ENCODE data around the gene LIX1L.
A peak's percentile ranks its signal among the peaks of the same experiment; 100 is the strongest.

LIX1L gene

DNA sequence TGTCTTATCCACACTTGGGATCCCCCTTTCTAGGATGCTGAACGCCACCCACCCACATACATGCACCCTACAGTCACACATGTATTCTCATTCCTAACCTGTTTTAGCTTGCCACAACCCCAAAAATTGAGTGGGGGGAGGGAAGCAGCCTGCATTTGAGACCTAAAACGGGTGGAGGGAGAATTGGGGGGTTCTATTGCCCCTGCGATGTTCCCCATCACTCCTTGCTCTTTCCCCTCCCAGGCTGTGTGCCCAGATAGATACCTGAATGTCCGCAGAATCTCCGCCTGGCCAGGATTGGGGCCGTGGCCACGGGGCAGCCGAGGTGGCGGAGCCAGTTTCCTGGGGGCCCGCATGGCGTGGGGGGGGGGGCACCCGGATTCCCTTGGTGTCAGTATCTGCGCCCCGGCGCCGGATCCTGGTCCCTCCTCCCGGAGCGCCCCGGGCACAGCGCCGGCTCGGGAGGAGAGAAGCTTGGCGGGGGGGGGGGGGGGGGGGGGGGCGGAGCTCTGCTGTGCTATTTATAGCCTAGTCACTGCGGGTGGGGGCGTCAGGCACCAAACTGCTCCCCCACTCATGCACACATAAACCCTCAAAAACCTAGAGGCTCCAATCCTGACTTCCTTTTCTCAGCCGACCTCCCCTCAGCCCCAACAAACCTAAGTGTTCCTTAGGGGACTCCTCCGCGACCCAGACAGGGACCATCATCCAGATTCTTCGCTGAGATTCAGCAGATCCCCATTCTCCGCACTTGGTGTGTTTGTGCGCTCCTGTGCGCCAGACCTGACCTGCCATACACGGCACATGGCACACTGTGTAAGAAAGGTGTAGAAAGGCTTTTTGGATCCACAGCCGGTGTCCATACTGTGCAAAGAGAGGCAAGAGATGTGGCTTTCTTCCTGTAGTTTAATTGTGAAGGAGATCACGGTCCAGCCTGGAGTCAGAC, 4.6 kb upstream of the LIX1L start:
- DNase-seq: peak in 1 of 2 donors; percentile 2

GRCh38 chr1:145961425-145962156, 3.8 kb upstream of the LIX1L start:
- DNase-seq: peak in 1 of 2 donors; percentile 21

GRCh38 chr1:145961109-145961424, 3.2 kb upstream of the LIX1L start:
- no peak for DNase-seq

DNA sequence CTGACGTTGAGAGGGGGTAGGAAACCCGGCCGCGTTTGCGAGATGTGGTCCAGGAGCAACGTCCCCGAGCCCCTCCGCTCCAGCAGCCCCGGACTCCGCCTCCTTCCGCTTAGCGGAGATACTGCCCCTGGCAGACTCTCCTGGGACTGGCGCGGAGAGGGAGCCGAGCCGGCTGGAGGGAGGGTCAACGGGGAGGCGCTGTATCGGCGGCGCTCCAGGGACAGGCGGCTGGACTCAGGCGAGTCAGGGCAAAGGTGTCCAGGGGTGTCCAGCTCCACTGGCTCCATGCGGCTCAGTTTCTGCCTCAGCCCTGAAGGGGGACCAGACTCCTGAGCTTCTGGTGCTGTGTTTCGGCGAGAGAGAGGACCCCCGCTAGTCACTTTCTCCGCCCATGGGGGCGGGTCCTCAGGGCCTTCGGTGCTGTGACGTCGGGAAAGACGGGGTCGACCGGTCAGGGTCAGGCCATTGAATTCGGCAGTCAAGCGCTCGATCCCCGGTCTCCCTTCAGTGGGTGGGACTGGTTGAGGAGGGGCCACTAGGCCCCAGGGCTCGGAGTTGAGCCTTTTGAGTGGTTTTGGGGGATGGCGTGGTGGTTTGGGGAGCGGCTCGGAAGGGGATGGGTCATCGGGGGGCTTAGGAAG, 2.8 kb upstream of the LIX1L start:
- DNase-seq: peak; percentile 15 to 27

- DNase-seq: no peak
These were observed 2.2 kb upstream of the LIX1L start for GRCh38 chr1:145959957-145960467.

GRCh38 chr1:145959333-145959732, 1.5 kb upstream of the LIX1L start:
- no peak for DNase-seq

DNA sequence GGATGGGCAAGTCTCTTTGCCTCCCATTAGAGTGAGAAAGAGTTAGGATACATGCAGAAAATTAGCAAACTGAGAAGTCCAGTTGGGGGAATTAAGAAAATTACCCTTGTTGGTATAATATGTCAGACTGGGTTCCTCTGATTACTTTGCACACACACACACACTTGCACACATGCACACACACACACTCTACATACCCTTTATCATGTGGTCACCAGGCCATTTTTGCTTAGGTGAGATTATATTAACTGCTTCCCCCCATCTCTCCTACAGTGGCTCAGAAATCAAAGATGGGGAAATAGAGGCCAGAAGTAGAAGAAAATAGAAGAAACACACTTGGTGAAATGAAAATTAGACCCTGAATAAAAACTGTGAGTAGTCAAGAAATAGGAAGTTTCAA, 917 bp upstream of the LIX1L start:
- no peak for DNase-seq

DNA sequence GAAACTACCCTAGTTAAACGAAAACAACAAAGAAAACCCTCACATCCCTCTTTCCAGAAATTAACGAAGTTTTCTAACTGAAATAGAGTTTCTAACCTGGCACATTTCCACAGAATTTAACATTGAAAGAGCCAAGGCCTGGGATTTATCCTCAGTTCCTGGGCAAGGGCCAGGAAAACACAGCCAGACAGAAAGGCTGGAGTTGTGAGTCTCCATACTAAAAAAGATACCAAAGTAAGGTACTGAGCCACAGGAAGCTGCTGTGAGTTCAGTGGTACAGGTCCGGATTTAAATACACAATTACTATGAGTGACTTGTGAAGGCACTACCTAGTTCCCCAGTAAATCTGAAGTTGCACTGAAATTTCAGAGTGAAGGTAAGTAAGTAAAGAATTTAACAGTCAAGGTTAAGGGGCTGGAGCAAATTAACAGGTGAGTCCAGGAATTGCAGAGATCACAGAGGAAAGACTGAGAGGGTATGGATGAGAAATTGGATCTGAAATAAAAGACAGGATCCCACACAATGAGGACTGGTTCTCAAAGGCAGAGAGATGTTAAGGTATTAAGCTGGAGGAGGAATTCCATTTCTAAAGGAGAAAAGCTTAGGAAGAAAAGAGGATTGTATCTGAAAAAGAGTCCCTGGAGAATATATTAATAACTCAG, 905 bp downstream of the LIX1L start:
- DNase-seq: no peak

GRCh38 chr1:145956361-145956760, 1.5 kb downstream of the LIX1L start:
- no peak for DNase-seq

DNA sequence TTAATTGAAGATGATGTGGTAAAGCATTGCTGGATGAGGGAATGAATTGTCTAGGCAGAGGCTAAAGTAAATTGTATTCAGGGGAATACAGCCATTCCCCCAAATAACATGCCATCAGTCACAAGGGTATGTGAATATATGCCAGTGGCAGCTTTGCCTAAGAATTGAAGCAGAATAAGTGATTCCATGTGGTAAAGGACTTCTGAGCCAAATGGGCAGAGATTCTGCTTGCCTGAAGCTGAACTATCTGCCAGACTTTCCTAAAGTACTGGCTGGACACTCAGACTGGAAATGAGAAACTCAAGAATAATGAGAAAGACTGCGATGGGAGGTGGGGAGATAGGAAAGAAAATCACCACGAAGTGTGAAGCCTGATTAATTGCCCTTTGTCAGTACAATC, 2.4 kb downstream of the LIX1L start:
- no peak for DNase-seq

DNA sequence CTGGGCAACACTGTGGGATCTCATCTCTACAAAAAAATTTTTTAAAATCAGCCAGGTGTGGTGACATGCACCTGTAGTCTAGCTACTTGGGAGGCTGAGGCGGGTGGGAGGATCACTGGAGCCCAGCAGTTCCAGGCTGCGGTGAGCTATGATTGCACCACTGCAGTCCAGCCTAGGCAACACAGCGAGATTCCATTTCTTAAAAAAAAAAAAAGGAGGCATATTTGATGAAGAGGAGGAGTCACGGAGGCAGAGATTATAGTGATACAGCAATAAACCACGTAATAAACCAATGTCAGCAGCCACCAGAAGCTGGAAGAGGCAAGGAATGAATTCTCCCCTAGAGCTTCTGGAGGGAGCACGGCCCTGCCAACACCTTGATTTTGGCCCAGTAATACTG, 4.0 kb downstream of the LIX1L start:
- no peak for DNase-seq

- DNase-seq: no peak
These were observed 4.9 kb downstream of the LIX1L start for GRCh38 chr1:145952903-145953302.

DNA sequence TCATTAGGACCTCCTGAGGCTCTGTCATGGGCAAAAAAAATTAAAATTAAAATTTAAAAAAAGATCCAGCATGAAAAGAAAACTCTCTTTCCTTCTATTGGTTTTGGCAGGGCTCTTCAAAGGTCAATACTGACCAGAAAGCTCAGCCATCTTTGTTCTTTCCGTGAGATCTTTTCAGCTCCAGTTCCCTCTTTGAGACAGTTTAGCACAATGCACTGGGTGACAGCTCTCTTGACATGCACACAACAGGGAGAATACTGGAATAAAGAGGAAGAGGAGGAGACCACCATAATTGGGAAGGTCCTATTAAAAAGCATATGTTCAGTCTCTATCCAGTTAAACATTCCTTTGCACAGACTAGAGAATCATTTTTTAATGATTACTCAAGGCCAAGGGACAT, 6.3 kb downstream of the LIX1L start:
- no peak for DNase-seq

- no peak for DNase-seq
These were observed 8.6 kb downstream of the LIX1L start for GRCh38 chr1:145949219-145949618.

DNA sequence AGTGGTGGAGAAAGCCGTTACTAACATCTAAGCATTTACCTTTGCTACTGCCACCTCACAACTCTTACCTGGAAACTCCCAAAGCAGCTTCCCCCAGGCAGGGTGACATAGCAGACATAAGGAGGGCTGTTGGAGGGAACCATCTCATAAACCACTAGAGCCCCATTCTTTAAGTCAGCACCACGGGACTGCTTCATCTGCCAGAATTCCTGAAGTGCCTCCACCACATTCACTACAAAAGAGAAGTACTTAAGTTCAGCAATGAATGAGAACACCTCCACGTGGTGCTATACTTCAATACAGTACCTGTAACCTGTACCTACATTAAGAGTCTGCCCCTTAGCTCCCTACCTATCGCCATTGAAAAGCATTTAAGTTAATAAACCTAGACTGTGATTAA, 10.3 kb downstream of the LIX1L start:
- no peak for DNase-seq

DNA sequence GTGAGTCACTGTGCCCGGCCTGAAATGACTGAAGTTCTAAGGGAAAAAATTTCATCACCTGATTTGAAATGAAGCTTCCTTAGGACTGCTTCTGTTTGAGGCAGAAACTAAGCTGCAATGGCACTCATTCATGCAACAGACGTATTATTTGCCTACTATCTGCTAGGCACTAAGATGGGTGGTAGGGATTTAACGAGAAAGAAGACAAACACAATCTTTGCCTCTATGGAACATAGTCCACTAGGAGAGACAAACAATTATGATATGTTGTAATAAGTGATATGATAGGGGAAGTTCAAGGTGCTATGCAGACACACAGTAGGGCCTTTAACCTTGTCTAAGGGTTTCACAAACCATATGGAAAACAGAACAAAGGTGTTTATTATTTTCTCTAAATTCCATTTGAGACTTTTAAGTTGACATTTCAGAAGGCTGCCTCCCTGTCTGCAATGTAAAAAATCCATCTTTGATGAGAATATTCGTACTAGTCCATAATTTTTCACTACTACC, 11.3 kb downstream of the LIX1L start:
- DNase-seq: no peak

DNA sequence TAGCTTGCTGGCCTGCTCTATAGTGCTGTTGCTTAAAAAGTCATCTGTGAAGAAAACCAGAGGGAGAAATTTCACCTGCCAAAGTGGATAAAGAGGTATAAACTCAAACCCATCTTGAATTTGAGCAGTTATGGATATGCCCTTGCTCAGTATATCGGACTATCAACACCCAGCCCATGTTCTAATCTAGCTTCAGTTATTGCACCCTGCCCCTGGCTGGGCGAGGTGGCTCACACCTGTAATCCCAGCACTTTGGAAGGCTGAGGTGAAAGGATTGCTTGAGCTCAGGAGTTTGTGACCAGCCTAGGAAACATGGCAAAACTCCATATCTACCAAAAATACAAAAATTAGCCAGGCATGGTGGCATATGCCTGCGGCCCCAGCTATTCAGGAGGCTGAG, 13.3 kb downstream of the LIX1L start:
- no peak for DNase-seq

- no peak for DNase-seq
These were observed 14.9 kb downstream of the LIX1L start for GRCh38 chr1:145942871-145943270.

- no peak for DNase-seq
These were observed 15.4 kb downstream of the LIX1L start for GRCh38 chr1:145942405-145942804.

DNA sequence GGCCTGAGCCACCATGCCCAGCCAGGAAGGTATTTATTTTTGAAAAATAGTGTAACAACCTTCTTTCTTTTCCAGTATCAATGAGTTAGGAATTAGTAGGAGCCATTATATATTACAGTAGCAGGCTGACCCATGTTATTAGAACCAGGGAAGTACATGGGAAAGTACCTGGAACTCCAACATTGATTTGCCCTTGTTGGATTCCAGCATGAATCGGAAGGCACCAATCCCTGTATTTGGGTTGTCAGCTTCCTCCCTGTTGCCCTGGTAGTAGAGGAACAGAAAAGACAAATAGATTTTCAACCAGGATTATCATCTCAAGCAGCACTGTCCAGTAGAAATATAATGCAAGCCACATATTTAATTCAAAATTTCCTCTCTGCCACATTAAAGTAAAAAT, 20.4 kb downstream of the LIX1L start:
- no peak for DNase-seq

DNA sequence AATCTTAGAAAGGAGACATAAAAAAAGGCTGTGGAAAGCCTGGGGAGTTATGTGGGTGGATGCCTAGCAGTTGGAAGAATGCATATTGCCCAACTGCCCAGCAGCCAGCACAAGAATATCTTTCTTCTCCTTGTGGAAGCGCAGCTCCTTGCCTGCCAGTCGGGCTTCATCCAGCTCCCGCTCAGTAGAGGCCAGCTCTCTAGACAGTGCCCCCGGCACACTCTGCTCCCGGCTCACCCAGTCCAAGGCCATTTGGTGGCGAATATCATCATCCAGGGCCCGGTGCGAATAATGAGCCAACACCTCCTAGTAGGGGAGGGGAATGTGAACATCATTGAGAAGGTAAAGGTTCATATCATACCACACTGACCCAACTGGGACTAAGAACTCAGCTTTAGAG, 21.6 kb downstream of the LIX1L start:
- no peak for DNase-seq

GRCh38 chr1:145935708-145936107, 22.1 kb downstream of the LIX1L start:
- DNase-seq: no peak

GRCh38 chr1:145932522-145933009, 25.3 kb downstream of the LIX1L start:
- peak in 1 of 2 donors; percentile 68 for DNase-seq
